Stimulated activated CD8-positive, alpha-beta memory T cell treated with anti-CD3 and anti-CD28 coated beads, Interleukin-15, amount 100 ng/mL, for 24 hours (primary cell): ENCODE data around the gene ROBO2.
"Not testable (repeated sequence)": the region's sequence is repeated elsewhere in the genome, so short reads cannot be mapped to it uniquely, and the experiment has no call there.

Experiments used
- DNase-seq: peaks from one replicate; pipeline ENCODE4 v3.0.0-alpha.2; 2020; ENCODE audit warnings: low read depth

ROBO2 gene

GRCh38 chr3:77338195-77338594, 298.3 kb downstream of the ROBO2 start:
- DNase-seq, result no peak

GRCh38 chr3:77342027-77342426, 302.1 kb downstream of the ROBO2 start:
- DNase-seq, result no peak

GRCh38 chr3:77342688-77343087, 302.8 kb downstream of the ROBO2 start:
- no peak for DNase-seq

- DNase-seq, result no peak
Measured at GRCh38 chr3:77345009-77345408, 305.1 kb downstream of the ROBO2 start.

- DNase-seq, result no peak
Measured at GRCh38 chr3:77348244-77348855, 308.5 kb downstream of the ROBO2 start.

GRCh38 chr3:77354958-77355357, 315.1 kb downstream of the ROBO2 start:
- no peak for DNase-seq

GRCh38 chr3:77362936-77363335, 323.0 kb downstream of the ROBO2 start:
- no peak for DNase-seq

- no peak for DNase-seq
Measured at GRCh38 chr3:77365152-77365551, 325.3 kb downstream of the ROBO2 start.

- no peak for DNase-seq
Measured at GRCh38 chr3:77370413-77370812, 330.5 kb downstream of the ROBO2 start.

GRCh38 chr3:77372018-77372417, 332.1 kb downstream of the ROBO2 start:
- no peak for DNase-seq

- no peak for DNase-seq
Measured at GRCh38 chr3:77372634-77373346, 332.9 kb downstream of the ROBO2 start.

GRCh38 chr3:77373619-77374018, 333.7 kb downstream of the ROBO2 start:
- no peak for DNase-seq

- no peak for DNase-seq
Measured at GRCh38 chr3:77376511-77376910, 336.6 kb downstream of the ROBO2 start.

- DNase-seq, result no peak
Measured at GRCh38 chr3:77377717-77378116, 337.8 kb downstream of the ROBO2 start.

GRCh38 chr3:77380136-77380535, 340.2 kb downstream of the ROBO2 start:
- no peak for DNase-seq

GRCh38 chr3:77381431-77381830, 341.5 kb downstream of the ROBO2 start:
- no peak for DNase-seq

GRCh38 chr3:77392181-77392580, 352.3 kb downstream of the ROBO2 start:
- no peak for DNase-seq

- DNase-seq, result no peak
Measured at GRCh38 chr3:77394046-77394445, 354.1 kb downstream of the ROBO2 start.

- no peak for DNase-seq
Measured at GRCh38 chr3:77404871-77405270, 365.0 kb downstream of the ROBO2 start.

- no peak for DNase-seq
Measured at GRCh38 chr3:77407441-77407840, 367.5 kb downstream of the ROBO2 start.

- not testable (repeated sequence) for DNase-seq
Measured at GRCh38 chr3:77410334-77410733, 370.4 kb downstream of the ROBO2 start.

GRCh38 chr3:77411334-77411733, 371.4 kb downstream of the ROBO2 start:
- DNase-seq, result no peak

GRCh38 chr3:77412021-77412438, 372.1 kb downstream of the ROBO2 start:
- DNase-seq, result no peak

- no peak for DNase-seq
Measured at GRCh38 chr3:77412584-77412983, 372.7 kb downstream of the ROBO2 start.
